GM18858 (cell line): ENCODE data around the gene RGS13.
"Not testable (repeated sequence)": the region's sequence is repeated elsewhere in the genome, so short reads cannot be mapped to it uniquely, and the experiment has no call there.

ENCODE experiments used
- ATAC-seq: cut with Tn5 transposase; IDR thresholded peaks from one replicate; pipeline ENCODE4 v1.9.1; 2021; ENCODE audit not compliant: unreplicated experiment

RGS13 gene

DNA sequence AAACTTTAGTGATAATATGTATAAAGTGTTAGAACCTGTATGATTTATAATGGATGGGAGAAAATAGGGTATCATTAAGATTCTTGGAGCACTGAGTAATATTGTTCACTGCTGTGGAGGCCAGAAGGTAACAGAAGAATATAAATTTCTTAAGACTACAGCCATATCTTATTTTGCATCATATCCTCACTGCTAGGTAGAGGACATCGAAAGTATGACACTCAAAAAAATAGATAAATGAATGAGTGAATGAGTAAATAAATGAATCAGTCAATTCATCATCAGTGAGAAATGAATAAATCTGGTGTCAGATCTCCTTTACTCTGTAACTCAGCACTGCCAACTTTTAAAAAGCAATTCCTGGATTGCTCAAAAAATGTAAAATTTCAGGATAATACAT, 33.2 kb downstream of the RGS13 start:
- ATAC-seq: no peak

DNA sequence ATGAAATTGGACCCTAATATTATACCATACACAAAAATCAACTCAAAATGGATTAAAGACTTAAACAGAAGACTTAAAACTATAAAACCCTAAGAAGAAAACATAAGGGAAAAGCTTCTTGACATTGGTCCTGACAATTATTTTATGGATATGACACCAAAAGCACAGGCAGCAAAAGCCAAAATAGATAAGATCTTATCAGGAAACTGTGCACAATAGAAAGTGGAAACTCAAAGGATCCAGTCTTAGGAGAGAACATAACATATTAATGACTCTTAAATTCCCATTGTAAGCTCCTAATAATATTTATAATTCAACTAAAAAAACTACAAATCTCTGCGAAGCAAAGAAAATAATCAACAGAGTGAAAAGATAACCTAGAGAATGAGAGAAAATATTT, 39.8 kb downstream of the RGS13 start:
- ATAC-seq: no peak

DNA sequence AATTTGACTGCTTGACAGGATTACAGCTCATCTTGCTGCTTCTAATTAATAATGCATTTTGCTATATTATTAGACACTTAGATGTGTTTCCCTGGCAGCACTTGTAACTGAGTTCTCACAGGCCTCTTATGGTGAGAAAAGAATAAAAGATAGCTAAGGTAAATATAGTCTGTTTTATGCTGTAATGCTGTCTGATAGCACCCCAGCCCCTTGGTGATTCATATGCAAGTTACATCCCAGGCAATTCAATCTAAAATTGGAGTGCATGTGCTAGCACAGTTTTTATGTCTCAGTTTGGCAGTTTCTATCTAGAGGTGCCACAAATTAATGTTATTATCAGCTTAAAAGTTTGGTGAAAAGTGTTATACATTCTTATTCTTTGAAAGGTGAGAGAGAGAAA, 42.2 kb downstream of the RGS13 start:
- ATAC-seq: no peak

DNA sequence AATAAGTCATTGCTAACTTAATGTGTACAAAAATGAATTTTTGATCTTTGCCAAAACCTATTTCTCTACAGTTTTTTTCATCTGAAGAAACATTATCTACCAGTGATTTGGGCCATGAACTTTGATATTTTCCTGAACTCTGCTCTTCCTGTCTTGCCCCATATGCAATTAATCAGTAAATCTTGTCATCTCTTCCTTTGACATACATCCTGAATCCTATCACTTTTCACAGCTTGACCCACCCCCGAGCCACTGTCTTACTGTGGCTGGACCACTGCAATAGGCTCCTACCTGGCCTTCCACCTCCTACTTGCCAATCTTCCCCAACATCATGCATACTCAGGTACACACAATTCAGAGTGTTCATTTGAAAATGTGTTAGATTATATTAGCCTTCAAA, 46.4 kb downstream of the RGS13 start:
- no peak for ATAC-seq

DNA sequence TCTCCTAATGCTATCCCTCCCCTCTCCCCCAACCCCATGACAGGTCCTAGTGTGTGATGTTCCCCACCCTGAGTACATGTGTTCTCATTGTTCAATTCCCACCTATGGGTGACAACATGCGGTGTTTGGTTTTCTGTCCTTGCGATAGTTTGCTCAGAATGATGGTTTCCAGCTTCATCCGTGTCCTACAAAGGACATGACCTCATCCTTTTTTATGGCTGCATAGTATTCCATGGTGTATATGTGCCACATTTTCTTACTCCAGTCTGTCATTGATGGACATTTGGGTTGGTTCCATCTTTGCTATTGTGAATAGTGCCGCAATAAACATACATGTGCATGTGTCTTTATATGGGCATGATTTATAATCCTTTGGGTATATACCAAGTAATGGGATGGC, 47.1 kb downstream of the RGS13 start:
- ATAC-seq: not testable (repeated sequence)

DNA sequence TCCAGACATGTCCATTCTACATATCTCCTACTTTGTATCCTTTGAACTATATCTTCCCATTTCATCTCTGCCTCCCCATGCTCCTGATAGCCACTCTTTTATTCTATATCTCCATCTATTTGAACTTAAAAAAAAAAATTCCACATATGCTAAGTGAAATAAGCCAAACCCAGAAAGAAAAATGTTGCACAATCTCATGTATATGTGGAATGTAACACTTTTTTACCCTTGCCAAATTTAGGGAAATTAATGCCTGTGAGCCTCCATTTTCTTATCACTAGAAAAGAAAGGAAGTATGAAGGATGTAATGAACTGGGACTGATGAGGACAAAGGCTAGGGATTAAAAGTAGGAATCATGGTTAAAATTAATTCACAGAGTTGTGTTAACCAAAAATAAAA, 53.5 kb downstream of the RGS13 start:
- no peak for ATAC-seq

DNA sequence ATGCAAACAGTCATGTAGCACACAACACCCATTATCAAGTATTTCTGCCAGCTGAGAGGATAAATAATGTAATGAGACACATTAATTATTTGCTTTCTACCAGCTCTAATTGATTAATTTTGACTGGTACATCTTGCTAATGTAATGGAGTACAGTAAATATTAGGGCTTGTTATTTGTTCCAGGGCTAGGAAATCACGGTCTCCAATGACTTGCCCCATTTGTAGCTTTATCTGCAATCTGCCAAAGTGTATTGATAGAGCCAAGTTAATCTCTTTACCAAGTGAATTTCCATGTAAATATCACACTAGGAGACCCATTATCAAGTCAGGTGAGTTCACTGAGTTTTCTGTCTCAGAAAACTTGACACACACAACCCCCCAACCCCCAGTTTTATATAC, 55.1 kb downstream of the RGS13 start:
- ATAC-seq: no peak

DNA sequence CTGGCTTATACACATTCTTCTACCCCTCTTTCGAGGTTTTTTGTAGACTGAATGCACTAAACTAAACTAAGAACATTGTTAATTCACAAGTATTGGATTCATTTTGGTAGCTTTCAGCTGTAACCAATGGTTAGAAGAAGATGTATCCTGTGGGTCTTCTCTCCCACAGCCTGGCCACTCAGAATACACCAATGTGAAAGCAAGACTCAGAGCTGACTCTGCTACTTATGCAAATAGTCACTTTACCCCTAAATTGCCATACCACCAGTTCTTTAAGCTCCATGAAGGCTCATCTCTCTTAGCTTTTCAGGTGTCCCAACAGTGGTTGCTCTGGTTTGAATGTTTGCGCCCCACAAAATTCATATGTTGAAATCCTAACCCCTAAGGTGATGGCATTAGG, 60.1 kb downstream of the RGS13 start:
- no peak for ATAC-seq

DNA sequence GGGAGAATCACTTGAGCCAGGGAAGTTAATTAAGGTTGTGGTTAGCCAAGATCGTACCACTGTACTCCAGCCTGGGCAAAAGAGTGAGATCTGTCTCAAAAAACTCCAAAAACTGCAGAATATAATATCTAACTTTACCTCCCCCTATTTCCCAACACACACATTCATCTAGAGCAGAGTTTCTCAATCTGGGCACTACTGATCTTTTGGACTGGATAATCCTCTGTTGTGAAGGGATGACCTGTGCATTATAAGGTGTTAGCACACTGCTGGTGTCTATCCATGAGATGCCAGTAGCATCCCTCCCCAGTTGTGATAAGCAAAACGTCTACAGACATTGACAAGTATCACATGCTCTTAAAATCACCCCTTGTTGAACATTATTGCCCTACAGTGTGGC, 61.8 kb downstream of the RGS13 start:
- no peak for ATAC-seq

DNA sequence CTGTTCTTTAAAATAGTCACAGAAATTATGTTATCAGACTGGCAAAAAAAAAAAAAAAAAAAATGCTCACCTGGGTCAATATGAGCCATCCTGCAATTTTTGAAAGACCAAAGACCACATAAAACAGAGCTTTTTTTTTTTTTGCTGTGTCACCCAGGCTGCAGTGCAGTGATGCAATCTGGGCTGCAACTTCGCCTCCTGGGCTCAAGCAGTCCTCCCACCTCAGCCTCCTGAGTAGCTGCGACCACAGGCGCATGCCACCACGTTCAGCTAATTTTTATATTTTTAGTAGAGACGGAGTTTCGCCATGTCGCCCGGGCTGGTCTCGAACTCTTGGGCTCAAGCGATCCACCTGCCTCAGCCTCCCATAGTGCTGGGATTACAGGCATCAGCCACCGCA, 62.8 kb downstream of the RGS13 start:
- no peak for ATAC-seq

DNA sequence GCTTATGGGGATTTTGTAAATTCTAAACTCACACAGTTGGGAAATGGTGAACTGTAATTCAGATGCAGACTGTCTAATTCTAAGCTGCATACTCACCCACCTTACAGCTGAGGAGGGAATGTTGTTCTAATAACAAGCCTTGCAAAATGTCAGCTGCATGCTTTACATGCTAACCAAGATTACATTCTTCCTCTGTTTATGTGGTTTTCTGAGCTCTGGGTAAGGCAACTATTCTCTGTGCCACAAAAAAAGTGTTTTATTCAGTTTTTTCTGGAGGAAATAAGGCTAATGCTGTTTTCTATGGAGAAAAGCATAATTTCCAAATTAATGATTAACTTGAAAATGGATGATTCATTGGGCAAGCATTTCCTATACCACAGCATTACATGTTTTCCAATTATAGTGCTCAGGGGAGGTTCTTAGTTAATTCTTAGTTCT, 64.9 kb downstream of the RGS13 start:
- ATAC-seq: no peak

DNA sequence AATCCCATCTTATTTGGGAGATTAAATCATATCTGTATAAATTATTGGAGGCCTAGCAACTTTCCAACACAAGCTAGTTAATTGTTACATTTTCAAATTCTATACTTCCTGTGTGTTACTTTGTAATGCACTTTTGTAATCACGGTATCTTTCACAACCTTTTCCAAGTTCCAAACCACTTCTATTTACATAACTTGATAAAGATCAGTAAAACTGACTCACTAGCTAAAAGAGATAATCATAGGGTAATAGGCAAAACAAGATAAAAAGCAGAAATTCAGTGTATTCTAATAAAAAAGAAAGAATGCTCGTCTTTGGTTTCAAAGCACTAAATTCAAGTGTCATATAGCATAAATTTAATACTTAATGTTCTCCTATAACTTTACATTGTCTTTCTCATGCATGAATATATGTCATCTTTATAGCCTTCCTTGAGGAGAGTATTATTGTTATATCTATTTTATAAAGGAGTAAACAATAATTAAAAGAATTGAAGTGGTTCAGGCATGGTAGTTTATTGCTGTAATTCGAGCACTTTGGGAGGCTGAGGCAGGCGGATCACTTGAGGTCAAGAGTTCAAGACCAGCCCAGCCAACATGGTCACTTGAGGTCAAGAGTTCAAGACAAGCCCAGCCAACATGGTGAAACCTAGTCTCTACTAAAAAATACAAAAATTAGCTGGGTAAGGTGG, 66.4 kb downstream of the RGS13 start:
- ATAC-seq: no peak

DNA sequence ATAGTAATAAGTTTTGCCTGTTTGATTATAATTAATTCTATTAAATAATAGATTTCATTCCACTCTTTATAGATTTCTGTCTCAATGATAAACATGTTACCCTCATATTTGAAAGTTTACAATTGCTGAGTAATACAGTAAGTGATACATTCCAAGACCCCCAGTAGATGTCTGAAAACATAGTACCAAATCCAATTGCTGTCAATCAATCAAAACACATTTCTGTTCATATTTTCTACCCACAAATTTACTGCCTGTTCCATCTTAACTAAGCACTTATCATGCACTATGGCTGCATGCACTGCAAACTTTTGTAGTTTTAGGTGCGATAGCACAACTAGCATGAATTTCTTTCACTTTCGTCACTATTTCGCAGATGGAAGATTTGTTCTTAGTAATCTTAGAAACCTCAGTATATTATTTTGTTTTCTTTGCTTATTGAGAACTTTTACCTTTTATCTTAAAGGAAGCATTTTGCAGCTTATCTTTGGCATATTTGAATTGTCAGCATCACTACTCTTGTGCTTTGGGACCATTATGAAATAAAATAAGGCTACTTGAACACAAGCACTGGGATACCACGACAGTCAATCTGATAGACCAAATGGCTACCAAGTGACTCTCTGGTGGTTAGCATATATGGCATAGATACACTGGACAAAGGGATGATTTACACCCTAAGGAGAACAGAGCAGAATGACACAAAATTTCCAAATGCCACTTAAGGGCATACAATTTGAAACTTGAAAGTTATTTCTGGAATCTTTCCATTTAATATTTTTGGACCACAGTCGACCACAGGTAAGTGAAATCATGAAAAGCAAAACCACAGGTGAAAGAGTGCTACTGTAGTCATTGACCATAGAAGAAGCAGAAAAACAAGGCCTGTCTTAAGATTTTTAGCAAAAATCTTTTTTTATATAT, 67.6 kb downstream of the RGS13 start:
- peak; percentile 78 for ATAC-seq

DNA sequence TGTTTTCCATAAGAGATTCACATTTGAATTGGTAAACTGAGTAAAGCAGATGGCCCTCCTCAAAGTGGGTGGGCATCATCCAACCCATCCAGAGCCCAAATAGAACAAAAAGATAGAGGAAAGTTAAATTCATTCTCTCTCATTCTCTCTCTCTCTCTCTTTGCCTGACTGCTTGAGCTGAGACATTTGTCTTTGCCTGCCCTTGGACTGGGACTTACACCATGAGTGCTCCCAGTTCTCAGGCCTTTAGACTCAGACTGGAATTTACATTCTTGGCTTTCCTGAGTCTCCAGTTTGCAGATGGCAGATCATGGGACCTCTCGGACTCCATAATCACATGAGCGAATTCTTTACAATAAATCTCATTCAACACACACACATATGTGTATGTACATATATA, 69.6 kb downstream of the RGS13 start:
- ATAC-seq: no peak

DNA sequence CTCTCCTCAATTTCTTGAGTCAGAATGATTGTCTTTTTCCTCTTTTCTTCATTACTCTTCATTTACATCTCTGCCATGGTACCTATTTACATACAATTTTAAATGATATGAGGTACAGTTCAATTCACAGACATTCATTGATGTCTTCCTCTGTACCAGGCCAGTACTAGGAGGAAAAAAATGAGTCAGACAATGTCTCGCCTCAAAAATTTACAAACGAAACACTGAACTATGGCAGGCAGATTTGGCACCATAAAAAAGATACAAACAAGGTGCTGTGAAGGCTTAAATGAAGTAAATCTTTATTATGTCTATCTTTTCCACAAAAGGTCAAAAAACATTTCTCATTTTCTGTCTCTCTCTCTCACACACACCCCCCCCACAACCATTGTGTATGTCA, 71.0 kb downstream of the RGS13 start:
- ATAC-seq: no peak

DNA sequence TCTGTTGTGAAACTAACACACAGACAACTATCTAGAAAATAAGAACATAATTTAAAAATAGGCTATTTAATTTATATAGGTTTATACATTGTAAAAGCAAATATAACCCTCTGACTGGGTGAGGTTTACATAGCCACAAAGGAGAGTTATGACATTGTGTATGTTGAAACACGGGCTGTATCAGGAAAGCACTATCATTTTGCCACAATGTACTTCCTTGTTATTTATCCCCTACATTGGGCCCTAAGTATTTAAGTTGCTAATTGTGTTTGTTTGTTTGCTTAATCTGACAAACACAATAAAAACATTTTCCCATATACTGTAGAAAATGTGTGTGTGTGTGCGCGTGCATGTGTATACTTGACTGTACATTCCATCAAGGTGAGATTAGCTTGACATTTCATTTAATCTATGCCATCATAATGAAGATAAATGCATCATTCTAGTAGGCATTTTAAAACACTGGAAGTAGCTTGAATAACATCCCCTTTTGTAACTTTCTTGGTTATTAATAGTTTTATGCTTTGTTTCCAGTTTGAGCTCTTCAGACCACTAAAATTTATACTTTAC, 72.1 kb downstream of the RGS13 start:
- no peak for ATAC-seq

DNA sequence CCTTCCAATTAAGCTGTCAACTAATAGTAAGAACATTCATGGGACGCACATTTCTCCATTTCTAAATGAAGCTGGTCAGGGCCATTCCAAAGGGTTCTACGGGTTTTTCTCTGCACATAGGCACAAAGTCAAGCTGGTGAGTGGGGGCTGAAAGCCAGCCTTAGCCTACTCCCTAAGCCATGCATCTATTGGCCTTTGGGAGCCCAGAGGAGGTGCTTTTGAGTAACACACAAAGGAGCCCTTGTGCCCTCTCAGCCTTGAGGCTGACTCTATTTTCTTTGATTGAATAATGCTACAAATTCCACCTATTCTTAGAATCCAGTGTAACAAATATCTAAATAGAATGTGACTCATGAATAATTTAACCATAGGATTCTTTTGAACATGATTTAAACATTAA, 73.6 kb downstream of the RGS13 start:
- ATAC-seq: no peak
